Body of pancreas (tissue), 4 donors: ENCODE measurements around the gene TBXA2R.

Experiments used
- POLR2A ChIP-seq, 3 donors: fragments of 450-650 bp; IDR thresholded peaks; one replicate each; pipeline ENCODE4 v1.6.1; 2016; ENCODE audit warnings: antibody characterized with exemption in 3 of 3, mild to moderate bottlenecking in 2 of 3
- TF ChIP-seq, protein P1 (sequence below), 7 experiments: fragments of 450-650 bp in 4 of 7; fragments of 200-600 bp in 3 of 7; sonication (generic) in 3 of 7; IDR thresholded peaks; one replicate each; pipeline ENCODE4 v1.5.1; 2016 to 2019; ENCODE audit warnings: antibody characterized with exemption in 7 of 7

DNA sequence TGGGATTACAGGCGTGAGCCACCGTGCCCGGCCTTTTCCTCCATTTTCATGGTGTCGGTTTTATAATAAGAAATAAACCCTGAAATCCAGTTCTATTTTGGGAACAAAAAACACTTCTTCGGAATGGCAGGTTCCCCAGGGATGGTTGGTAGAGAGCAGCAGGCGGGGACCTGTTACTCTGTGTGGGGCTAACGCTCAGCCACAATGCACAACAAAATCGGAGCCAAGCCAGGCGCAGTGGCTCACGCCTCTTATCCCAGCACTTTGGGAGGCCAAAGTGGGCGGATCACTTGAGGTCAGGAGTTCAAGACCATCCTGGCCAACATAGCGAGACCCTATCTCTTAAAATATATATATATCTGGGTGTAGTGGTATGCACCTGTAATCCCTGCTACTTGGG lies 5.7 kb downstream of the TBXA2R start:
- TF ChIP-seq, protein P1, sequence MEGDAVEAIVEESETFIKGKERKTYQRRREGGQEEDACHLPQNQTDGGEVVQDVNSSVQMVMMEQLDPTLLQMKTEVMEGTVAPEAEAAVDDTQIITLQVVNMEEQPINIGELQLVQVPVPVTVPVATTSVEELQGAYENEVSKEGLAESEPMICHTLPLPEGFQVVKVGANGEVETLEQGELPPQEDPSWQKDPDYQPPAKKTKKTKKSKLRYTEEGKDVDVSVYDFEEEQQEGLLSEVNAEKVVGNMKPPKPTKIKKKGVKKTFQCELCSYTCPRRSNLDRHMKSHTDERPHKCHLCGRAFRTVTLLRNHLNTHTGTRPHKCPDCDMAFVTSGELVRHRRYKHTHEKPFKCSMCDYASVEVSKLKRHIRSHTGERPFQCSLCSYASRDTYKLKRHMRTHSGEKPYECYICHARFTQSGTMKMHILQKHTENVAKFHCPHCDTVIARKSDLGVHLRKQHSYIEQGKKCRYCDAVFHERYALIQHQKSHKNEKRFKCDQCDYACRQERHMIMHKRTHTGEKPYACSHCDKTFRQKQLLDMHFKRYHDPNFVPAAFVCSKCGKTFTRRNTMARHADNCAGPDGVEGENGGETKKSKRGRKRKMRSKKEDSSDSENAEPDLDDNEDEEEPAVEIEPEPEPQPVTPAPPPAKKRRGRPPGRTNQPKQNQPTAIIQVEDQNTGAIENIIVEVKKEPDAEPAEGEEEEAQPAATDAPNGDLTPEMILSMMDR (IDR thresholded peaks at IDR 0.05) = no peak
- no peak for TF ChIP-seq POLR2A (IDR thresholded peaks at IDR 0.05)
